A673 (cell line): ENCODE measurements around the gene PRKAR1A. TPM values are rescaled to one million over a fixed set of nuclear protein-coding genes. Genes with fewer than 3 reads are reported as not detected.

ENCODE experiments used
- BruUV-seq: library from RNA; stranded (reverse); fragments of 400-500 nt; replicated peaks from 2 replicates; lab custom pipeline; 2021; lab: Mats Ljungman, UMichigan
- CTCF ChIA-PET: fragments of 300-600 bp; sonication (Branson Sonifier 250); formaldehyde crosslinking; loops from one replicate; lab custom pipeline; 2022; ENCODE audit warnings: antibody characterized with exemption; lab: Charles Lee
- POLR2A ChIA-PET: fragments of 300-600 bp; sonication (Branson Sonifier 250); formaldehyde crosslinking; loops from one replicate; lab custom pipeline; 2022; ENCODE audit warnings: antibody characterized with exemption; ENCODE audit not compliant: low non-redundant PET; lab: Charles Lee
- DNase-seq: peaks from one replicate; pipeline ENCODE4 v3.0.0-alpha.2; 2015; ENCODE audit warnings: low spot score
- H3K27ac ChIP-seq: fragments of 200-600 bp; sonication (generic); 2 replicates; pipeline ENCODE4 v1.5.1; 2016; ENCODE audit warnings: mixed run types, low read depth, mild to moderate bottlenecking, mixed read lengths, antibody characterized with exemption, low read length; ENCODE audit not compliant: poor library complexity, severe bottlenecking
- H3K27me3 ChIP-seq: fragments of 200-600 bp; sonication (generic); replicated peaks from 2 replicates; pipeline ENCODE4 v1.6.1; 2017; ENCODE audit warnings: mixed run types, low read depth, mild to moderate bottlenecking, mixed read lengths, antibody characterized with exemption, low read length; ENCODE audit not compliant: insufficient read depth, poor library complexity
- H3K36me3 ChIP-seq: fragments of 200-600 bp; sonication (generic); 2 replicates; pipeline ENCODE4 v1.6.1; 2016; ENCODE audit warnings: mixed run types, mild to moderate bottlenecking, mixed read lengths, antibody characterized with exemption, low read length; ENCODE audit not compliant: insufficient read depth, poor library complexity, severe bottlenecking
- H3K4me1 ChIP-seq: fragments of 200-600 bp; sonication (generic); 2 replicates; pipeline ENCODE4 v1.6.1; 2017; ENCODE audit warnings: mixed run types, mild to moderate bottlenecking, mixed read lengths, antibody characterized with exemption, low read length; ENCODE audit not compliant: insufficient read depth, poor library complexity, severe bottlenecking
- H3K4me3 ChIP-seq: fragments of 200-600 bp; sonication (generic); 2 replicates; pipeline ENCODE4 v1.5.1; 2016; ENCODE audit warnings: low read depth, mixed run types, mild to moderate bottlenecking, mixed read lengths, low read length; ENCODE audit not compliant: poor library complexity, severe bottlenecking
- H3K9me3 ChIP-seq: fragments of 200-600 bp; sonication (generic); 2 replicates; pipeline ENCODE4 v1.6.1; 2016; ENCODE audit warnings: mixed run types, low read depth, mild to moderate bottlenecking, mixed read lengths, antibody characterized with exemption, low read length; ENCODE audit not compliant: poor library complexity, severe bottlenecking
- EZH2 ChIP-seq: fragments of 200-600 bp; sonication (generic); IDR thresholded peaks from 2 replicates; pipeline ENCODE4 v1.6.1; 2017; ENCODE audit warnings: borderline replicate concordance, low read depth, mild to moderate bottlenecking, mixed read lengths, antibody characterized with exemption, low read length; ENCODE audit not compliant: poor library complexity, severe bottlenecking
- intact Hi-C: fragments of 100-400 bp; cut with micrococcal nuclease; formaldehyde crosslinking; loops from one replicate; pipeline ENCODE4 v1.10.0; 2022; ENCODE audit not compliant: unreplicated experiment
- total RNA-seq: library from RNA; stranded (reverse); gene quantifications from 2 replicates; pipeline ENCODE4 v1.2.3, GENCODE V29; 2021
- TF ChIP-seq, protein P1 (sequence below): fragments of 300-800, 200-600 bp; sonication (generic); conservative IDR thresholded peaks from 2 replicates; pipeline ENCODE4 v1.5.1; 2017; ENCODE audit warnings: low read depth, mild to moderate bottlenecking, antibody characterized with exemption, low read length, moderate library complexity, mixed read lengths

The PRKAR1A gene
- total RNA-seq, 1 experiment from 2014 or later = 168 TPM

DNA sequence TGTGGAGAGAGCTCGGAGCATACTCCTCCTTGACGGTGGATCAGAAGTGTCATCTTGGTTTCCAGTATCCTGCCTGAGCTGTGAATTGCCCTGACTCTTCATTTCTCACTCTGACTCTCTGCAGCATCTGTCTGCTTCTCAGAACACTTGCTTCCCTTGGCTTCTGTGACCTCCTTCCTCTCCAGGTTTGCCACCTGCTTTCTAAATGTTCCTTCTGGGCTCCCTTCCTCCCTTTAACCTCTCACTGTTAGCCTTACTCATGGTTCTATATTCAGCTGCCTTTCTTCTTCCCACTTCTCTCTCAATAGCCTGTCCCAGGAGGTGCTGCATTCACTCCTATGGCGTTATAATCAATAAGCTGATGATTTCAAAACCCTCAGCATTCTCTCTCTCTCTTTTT is 11.2 kb upstream of the PRKAR1A start:
- CTCF ChIA-PET = no interaction called here

DNA sequence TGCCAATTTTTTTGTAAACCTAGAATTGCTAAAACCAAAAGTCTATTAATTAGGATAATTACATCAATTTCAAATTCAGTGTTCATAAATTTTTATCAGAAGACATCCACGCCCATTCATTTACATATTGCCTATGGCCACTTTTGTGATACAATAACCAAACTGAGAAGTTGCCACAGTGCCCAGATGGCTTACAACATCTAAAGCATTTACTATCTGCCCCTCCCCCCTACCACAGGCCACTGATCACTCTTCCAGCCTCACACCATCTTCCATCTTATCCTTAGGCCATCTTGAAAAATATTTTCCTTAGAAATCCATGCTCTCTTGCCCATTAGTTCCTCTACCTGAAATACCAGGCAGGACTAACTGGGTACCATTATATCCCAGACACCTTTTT is 6.3 kb upstream of the PRKAR1A start:
- ChIA-PET POLR2A (no interaction called here), CTCF (no interaction called here)
- Histone ChIP-seq H3K36me3 (no peaks in the 10 kb centered on the region), H3K27me3 (no peaks in the 10 kb centered on the region), H3K27ac (no peak overlapping the region), H3K4me3 (no peak overlapping the region), H3K4me1 (no peaks in the 10 kb centered on the region), H3K9me3 (no peaks in the 10 kb centered on the region)
- no peak for DNase-seq
- TF ChIP-seq EZH2 = no peak
- TF ChIP-seq, protein P1, sequence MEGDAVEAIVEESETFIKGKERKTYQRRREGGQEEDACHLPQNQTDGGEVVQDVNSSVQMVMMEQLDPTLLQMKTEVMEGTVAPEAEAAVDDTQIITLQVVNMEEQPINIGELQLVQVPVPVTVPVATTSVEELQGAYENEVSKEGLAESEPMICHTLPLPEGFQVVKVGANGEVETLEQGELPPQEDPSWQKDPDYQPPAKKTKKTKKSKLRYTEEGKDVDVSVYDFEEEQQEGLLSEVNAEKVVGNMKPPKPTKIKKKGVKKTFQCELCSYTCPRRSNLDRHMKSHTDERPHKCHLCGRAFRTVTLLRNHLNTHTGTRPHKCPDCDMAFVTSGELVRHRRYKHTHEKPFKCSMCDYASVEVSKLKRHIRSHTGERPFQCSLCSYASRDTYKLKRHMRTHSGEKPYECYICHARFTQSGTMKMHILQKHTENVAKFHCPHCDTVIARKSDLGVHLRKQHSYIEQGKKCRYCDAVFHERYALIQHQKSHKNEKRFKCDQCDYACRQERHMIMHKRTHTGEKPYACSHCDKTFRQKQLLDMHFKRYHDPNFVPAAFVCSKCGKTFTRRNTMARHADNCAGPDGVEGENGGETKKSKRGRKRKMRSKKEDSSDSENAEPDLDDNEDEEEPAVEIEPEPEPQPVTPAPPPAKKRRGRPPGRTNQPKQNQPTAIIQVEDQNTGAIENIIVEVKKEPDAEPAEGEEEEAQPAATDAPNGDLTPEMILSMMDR = no peak
- intact Hi-C loops = no loop called here
- no TSS peak for BruUV-seq

More for the DNA sequence above, 11.2 kb upstream of the PRKAR1A start:
- intact Hi-C loops = no loop called here
- Histone ChIP-seq H3K36me3 (no peaks in the 10 kb centered on the region), H3K4me3 (no peak overlapping the region), H3K4me1 (no peaks in the 10 kb centered on the region), H3K9me3 (no peaks in the 10 kb centered on the region), H3K27me3 (no peaks in the 10 kb centered on the region), H3K27ac (no peak overlapping the region)
- no TSS peak for BruUV-seq
- TF ChIP-seq, protein P1 = no peak
- TF ChIP-seq EZH2 = no peak
- POLR2A ChIA-PET = interaction anchor here (0.5 kb wide), 1 partner anchor 19 kb away, joined by 3 read pairs; no protein-coding TSS in a partner anchor
- no peak for DNase-seq

DNA sequence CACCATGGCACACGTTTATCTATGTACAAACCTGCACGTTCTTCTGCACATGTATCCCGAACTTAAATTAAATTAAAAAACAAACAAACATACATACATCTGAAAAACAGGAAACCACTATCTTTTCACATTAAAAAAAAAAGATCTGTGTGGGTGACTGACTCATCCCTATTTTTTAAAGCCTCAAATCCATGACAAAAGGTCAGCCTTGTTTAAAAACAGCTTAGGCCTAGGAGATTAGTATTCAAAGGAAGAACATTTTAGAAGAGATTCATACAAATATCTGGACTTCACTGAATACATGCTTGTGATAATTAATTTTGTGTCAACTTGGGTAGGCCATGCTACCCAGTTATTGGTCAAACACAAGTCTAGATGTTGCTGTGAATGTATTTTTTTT is 4.7 kb upstream of the PRKAR1A start:
- H3K9me3 ChIP-seq = no peaks in the 10 kb centered on the region
- no peaks in the 10 kb centered on the region for H3K27me3 ChIP-seq
- H3K4me1 ChIP-seq = no peaks in the 10 kb centered on the region
- DNase-seq = no peak
- no peak overlapping the region for H3K4me3 ChIP-seq
- CTCF ChIA-PET = no interaction called here
- no peak overlapping the region for H3K27ac ChIP-seq
- intact Hi-C loops = no loop called here
- TF ChIP-seq EZH2 = no peak
- TF ChIP-seq, protein P1 = no peak
- POLR2A ChIA-PET = no interaction called here
- BruUV-seq = no TSS peak
- H3K36me3 ChIP-seq = no peaks in the 10 kb centered on the region
